Vagina (tissue), 2 donors: ENCODE data around the gene PPRC1. TPM values are rescaled to one million over a fixed set of nuclear protein-coding genes. Genes with fewer than 3 reads are reported as not detected.
"Not testable (repeated sequence)": the region's sequence is repeated elsewhere in the genome, so short reads cannot be mapped to it uniquely, and the experiment has no call there.

Experiments
- DNase-seq, 2 donors: peaks; one replicate each; pipeline ENCODE4 v3.0.0-alpha.2; 2017; ENCODE audit errors: extremely low spot score in 2 of 2
- H3K27ac ChIP-seq: fragments of 200-600 bp; sonication (generic); one replicate; pipeline ENCODE4 v1.5.1; 2019
- H3K27me3 ChIP-seq: fragments of 200-600 bp; sonication (generic); one replicate; pipeline ENCODE4 v1.5.1; 2019
- H3K36me3 ChIP-seq, 2 donors: fragments of 200-600 bp; sonication (generic); one replicate each; pipeline ENCODE4 v1.5.1; 2017 to 2019
- H3K4me1 ChIP-seq: fragments of 200-600 bp; sonication (generic); one replicate; pipeline ENCODE4 v1.5.1; 2019
- H3K4me3 ChIP-seq, 2 donors: fragments of 200-600 bp; sonication (generic); 1 replicate in 1 of 2; 2 replicates in 1 of 2; pipeline ENCODE4 v1.5.1; 2016 to 2019
- H3K9me3 ChIP-seq: fragments of 200-600 bp; sonication (generic); one replicate; pipeline ENCODE4 v1.5.1; 2019
- POLR2A ChIP-seq, 2 donors: fragments of 450-650 bp; IDR thresholded peaks; one replicate each; pipeline ENCODE4 v1.6.1; 2017; ENCODE audit warnings: antibody characterized with exemption in 2 of 2, mild to moderate bottlenecking in 2 of 2, moderate library complexity in 2 of 2
- POLR2AphosphoS5 ChIP-seq, 2 donors: sonication (generic); formaldehyde crosslinking; IDR thresholded peaks; one replicate each; pipeline ENCODE4 v1.9.0; 2017; ENCODE audit warnings: antibody characterized with exemption in 2 of 2, mild to moderate bottlenecking in 2 of 2, low read depth in 1 of 2; ENCODE audit not compliant: insufficient read depth in 1 of 2
- intact Hi-C: fragments of 100-400 bp; cut with DNase I; formaldehyde crosslinking; loops from one replicate; pipeline ENCODE4 v1.15.1; 2023
- total RNA-seq: library from RNA; depleted of rRNA; stranded (reverse); fragments of >200 nt; gene quantifications from one replicate; pipeline ENCODE4 v1.2.3, GENCODE V29; 2016
- TF ChIP-seq, protein P1 (sequence below), 3 experiments: fragments of 450-650 bp in 2 of 3; fragments of 200-600 bp in 1 of 3; sonication (generic) in 1 of 3; IDR thresholded peaks; one replicate each; pipeline ENCODE4 v1.5.1; 2017 to 2019; ENCODE audit warnings: antibody characterized with exemption in 3 of 3, mild to moderate bottlenecking in 2 of 3, moderate library complexity in 2 of 3

Gene PPRC1
- total RNA-seq, 1 donor from 2014 or later = 29.5 TPM

GRCh38 chr10:102188298-102188940 is 55.6 kb downstream of the PPRC1 start:
- intact Hi-C loops = no loop called here
- Histone ChIP-seq H3K27ac (no peak overlapping the region), H3K9me3 (no peaks in the 10 kb centered on the region), H3K36me3 (no peaks in the 10 kb centered on the region), H3K4me3 (no peak overlapping the region), H3K4me1 (peaks cover 5% of the 10 kb centered on the region), H3K27me3 (no peaks in the 10 kb centered on the region)
- TF ChIP-seq POLR2A (IDR thresholded peaks at IDR 0.05) (no peak), POLR2AphosphoS5 (IDR thresholded peaks at IDR 0.05; ENCODE audit: insufficient read depth in 1 of 2, low read depth in 1 of 2) (no peak)
- TF ChIP-seq, protein P1, sequence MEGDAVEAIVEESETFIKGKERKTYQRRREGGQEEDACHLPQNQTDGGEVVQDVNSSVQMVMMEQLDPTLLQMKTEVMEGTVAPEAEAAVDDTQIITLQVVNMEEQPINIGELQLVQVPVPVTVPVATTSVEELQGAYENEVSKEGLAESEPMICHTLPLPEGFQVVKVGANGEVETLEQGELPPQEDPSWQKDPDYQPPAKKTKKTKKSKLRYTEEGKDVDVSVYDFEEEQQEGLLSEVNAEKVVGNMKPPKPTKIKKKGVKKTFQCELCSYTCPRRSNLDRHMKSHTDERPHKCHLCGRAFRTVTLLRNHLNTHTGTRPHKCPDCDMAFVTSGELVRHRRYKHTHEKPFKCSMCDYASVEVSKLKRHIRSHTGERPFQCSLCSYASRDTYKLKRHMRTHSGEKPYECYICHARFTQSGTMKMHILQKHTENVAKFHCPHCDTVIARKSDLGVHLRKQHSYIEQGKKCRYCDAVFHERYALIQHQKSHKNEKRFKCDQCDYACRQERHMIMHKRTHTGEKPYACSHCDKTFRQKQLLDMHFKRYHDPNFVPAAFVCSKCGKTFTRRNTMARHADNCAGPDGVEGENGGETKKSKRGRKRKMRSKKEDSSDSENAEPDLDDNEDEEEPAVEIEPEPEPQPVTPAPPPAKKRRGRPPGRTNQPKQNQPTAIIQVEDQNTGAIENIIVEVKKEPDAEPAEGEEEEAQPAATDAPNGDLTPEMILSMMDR (IDR thresholded peaks at IDR 0.05) = no peak
- no peak for DNase-seq

DNA sequence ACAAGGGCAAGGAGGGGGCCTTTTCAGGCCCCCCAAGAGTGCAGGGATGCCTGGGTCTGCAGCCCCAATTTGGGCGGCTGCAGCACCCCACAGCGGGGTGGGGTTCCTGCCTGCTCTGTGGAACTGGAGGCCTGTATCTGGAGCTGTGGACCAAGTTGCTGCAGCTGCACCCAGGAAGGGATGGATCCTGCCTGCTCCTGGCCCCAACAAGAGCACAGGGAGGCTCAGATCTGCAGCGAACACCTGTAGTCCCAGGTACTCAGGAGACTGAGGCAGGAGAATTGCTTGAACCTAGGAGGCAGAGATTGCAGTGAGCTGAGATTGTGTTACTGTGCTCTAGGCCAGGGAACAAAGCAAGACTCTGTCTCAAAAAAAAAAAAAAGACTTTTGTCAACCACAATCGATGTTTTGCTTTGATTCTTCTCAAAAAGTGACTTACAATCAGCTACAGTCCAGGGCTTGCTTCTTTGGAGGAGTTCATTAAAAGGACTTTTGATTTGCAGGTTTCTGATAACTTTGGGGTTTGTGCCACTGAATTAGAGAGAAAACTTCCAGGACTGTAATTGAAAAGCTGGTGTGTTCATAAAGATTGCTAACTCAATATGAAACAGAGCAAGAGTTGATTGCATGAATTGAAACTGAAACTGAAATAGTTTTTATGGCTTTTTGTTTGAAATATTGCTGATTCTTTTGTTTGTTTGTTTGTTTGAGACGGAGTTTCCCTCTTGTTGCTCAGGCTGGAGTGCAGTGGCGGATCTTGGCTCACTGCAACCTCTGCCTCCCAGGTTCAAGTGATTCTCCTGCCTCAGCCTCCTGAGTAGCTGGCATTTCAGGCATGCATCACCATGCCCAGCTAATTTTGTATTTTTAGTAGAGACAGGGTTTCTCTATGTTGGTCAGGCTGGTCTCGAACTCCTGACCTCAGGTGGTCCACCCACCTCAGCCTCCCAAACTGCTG is 56.4 kb downstream of the PPRC1 start:
- H3K4me1 ChIP-seq, H3K27me3 ChIP-seq, H3K9me3 ChIP-seq, H3K27ac ChIP-seq, intact Hi-C loops, H3K36me3 ChIP-seq, DNase-seq, H3K4me3 ChIP-seq: not testable (repeated sequence)

DNA sequence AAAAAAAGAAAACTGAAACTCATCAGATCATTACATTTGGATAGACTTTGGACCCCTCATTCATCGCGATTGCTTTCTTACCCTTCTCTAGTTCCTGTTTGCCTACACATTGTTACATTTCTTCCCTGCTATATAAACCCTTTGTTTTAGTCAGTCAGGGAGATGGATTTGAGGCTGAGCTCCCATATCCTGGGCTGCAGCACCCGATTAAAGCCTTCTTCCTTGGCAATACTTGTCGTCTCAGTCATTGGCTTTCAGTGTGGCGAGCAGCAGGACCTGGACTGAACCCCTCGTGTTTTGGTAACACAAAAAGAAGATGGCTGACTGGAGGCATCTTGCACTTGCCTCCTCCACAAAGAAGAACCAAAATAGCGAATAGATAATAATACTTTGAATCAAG is 59.1 kb downstream of the PPRC1 start:
- no peak for DNase-seq
- no peak overlapping the region for H3K27ac ChIP-seq
- TF ChIP-seq, protein P1 (IDR thresholded peaks at IDR 0.05) = no peak
- no peak for TF ChIP-seq POLR2AphosphoS5 (IDR thresholded peaks at IDR 0.05; ENCODE audit: insufficient read depth in 1 of 2, low read depth in 1 of 2)
- no peak for TF ChIP-seq POLR2A (IDR thresholded peaks at IDR 0.05)
- H3K9me3 ChIP-seq = no peaks in the 10 kb centered on the region
- peaks cover 5% of the 10 kb centered on the region for H3K4me1 ChIP-seq
- H3K27me3 ChIP-seq = no peaks in the 10 kb centered on the region
- no peaks in the 10 kb centered on the region for H3K36me3 ChIP-seq
- intact Hi-C loops = no loop called here
- H3K4me3 ChIP-seq = no peak overlapping the region

GRCh38 chr10:102195296-102195870 is 62.5 kb downstream of the PPRC1 start:
- Histone ChIP-seq H3K27ac (no peak overlapping the region), H3K9me3 (no peaks in the 10 kb centered on the region), H3K27me3 (no peaks in the 10 kb centered on the region), H3K4me3 (no peak overlapping the region), H3K4me1 (no peaks in the 10 kb centered on the region), H3K36me3 (no peaks in the 10 kb centered on the region)
- no peak for DNase-seq
- TF ChIP-seq POLR2A (IDR thresholded peaks at IDR 0.05) = no peak
- no peak for TF ChIP-seq POLR2AphosphoS5 (IDR thresholded peaks at IDR 0.05; ENCODE audit: insufficient read depth in 1 of 2, low read depth in 1 of 2)
- TF ChIP-seq, protein P1 (IDR thresholded peaks at IDR 0.05) = no peak
- intact Hi-C loops = no loop called here

DNA sequence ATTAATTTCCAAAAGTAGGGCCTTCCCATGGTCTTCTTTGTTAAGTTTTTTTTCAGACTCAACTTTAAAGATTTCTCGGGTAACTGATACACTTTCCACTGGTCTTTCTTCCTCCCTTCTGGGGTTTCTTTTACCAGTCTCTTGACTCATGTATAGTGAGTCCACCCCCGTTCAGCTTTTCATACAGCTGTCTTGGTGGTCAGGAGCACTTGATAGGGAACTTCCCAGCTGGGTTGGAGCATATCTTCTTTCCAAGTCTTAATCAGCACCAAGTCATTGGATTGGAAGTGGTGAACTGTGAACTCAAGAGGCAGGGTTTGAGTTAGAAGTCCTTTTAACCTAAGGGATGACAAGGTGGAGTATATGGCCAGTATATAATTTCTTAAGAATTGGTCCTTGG is 64.1 kb downstream of the PPRC1 start:
- Histone ChIP-seq H3K36me3 (no peaks in the 10 kb centered on the region), H3K9me3 (no peaks in the 10 kb centered on the region), H3K4me1 (no peaks in the 10 kb centered on the region), H3K27ac (no peak overlapping the region), H3K27me3 (no peaks in the 10 kb centered on the region), H3K4me3 (no peak overlapping the region)
- intact Hi-C loops = no loop called here
- TF ChIP-seq, protein P1 (IDR thresholded peaks at IDR 0.05) = no peak
- TF ChIP-seq POLR2AphosphoS5 (IDR thresholded peaks at IDR 0.05; ENCODE audit: insufficient read depth in 1 of 2, low read depth in 1 of 2) (no peak), POLR2A (IDR thresholded peaks at IDR 0.05) (no peak)
- DNase-seq = no peak
